HepG2 (cell line): Measurements from ENCODE around the gene ZFHX3. TPM values are rescaled to one million over a fixed set of nuclear protein-coding genes. Genes with fewer than 3 reads are reported as not detected.

Experiments used
- BCLAF1 ChIP-seq: fragments of 450-650 bp; IDR thresholded peaks from 2 replicates; pipeline ENCODE4 v1.6.1; 2017; ENCODE audit warnings: mild to moderate bottlenecking
- CEBPG ChIP-seq: IDR thresholded peaks from 2 replicates; pipeline ENCODE4 v1.6.1; 2016
- DBP ChIP-seq: sonication (generic); formaldehyde crosslinking; IDR thresholded peaks from 2 replicates; pipeline ENCODE4 v1.4.0; 2020; ENCODE audit warnings: missing genetic modification reagents; ENCODE audit errors: not compliant biosample characterization
- DDIT3 ChIP-seq: sonication (generic); formaldehyde crosslinking; IDR thresholded peaks from 2 replicates; pipeline ENCODE4 v1.4.0; 2020; ENCODE audit warnings: mild to moderate bottlenecking, missing genetic modification reagents
- ETV5 ChIP-seq: IDR thresholded peaks from 2 replicates; pipeline ENCODE4 v1.6.1; 2018; ENCODE audit warnings: missing biosample characterization, missing genetic modification reagents, inconsistent platforms, borderline replicate concordance
- FOXJ3 ChIP-seq: sonication (generic); formaldehyde crosslinking; IDR thresholded peaks from 2 replicates; pipeline ENCODE4 v1.4.0; 2020; ENCODE audit warnings: missing genetic modification reagents, mild to moderate bottlenecking, borderline replicate concordance
- GTF2F1 ChIP-seq: fragments of 150-350 bp; IDR thresholded peaks from 2 replicates; pipeline ENCODE4 v1.6.1; 2014; ENCODE audit warnings: low read length
- HBP1 ChIP-seq: IDR thresholded peaks from 2 replicates; pipeline ENCODE4 v1.6.1; 2016; ENCODE audit warnings: low read depth, control low read depth
- HOXA5 ChIP-seq: sonication (generic); formaldehyde crosslinking; IDR thresholded peaks from 2 replicates; pipeline ENCODE4 v1.4.0; 2020; ENCODE audit warnings: missing genetic modification reagents
- KLF12 ChIP-seq: sonication (generic); formaldehyde crosslinking; IDR thresholded peaks from 2 replicates; pipeline ENCODE4 v1.4.0; 2020; ENCODE audit warnings: missing genetic modification reagents, borderline replicate concordance
- MATR3 ChIP-seq: sonication (generic); formaldehyde crosslinking; IDR thresholded peaks from 2 replicates; pipeline ENCODE4 v1.4.0; 2020; ENCODE audit warnings: missing genetic modification reagents
- NFE2L2 ChIP-seq: fragments of 150-350 bp; IDR thresholded peaks from 2 replicates; pipeline ENCODE4 v1.6.1; 2014; ENCODE audit warnings: low read length
- NFYB ChIP-seq: sonication (generic); formaldehyde crosslinking; IDR thresholded peaks from 2 replicates; pipeline ENCODE4 v1.4.0; 2020; ENCODE audit warnings: missing genetic modification reagents
- NR2C2 ChIP-seq: sonication (generic); formaldehyde crosslinking; IDR thresholded peaks from 2 replicates; pipeline ENCODE4 v1.4.0; 2020; ENCODE audit warnings: missing genetic modification reagents, mild to moderate bottlenecking, moderate library complexity, borderline replicate concordance
- SP2 ChIP-seq: sonication (generic); formaldehyde crosslinking; IDR thresholded peaks from 2 replicates; pipeline ENCODE4 v1.5.1; 2020; ENCODE audit warnings: mild to moderate bottlenecking, missing genetic modification reagents
- SRSF1 ChIP-seq: fragments of 200-400 bp; formaldehyde crosslinking; optimal IDR thresholded peaks from 2 replicates; pipeline ENCODE3; 2017; ENCODE audit warnings: mild to moderate bottlenecking, low read depth, low read length, moderate library complexity
- SRY ChIP-seq: sonication (generic); formaldehyde crosslinking; IDR thresholded peaks from 2 replicates; pipeline ENCODE4 v1.8.0; 2022; ENCODE audit warnings: mild to moderate bottlenecking, missing genetic modification reagents
- XBP1 ChIP-seq: sonication (generic); formaldehyde crosslinking; IDR thresholded peaks from 2 replicates; pipeline ENCODE4 v1.5.0; 2020; ENCODE audit warnings: missing genetic modification reagents
- ZFP41 ChIP-seq: sonication (generic); formaldehyde crosslinking; IDR thresholded peaks from 2 replicates; pipeline ENCODE4 v1.4.0; 2020; ENCODE audit warnings: mild to moderate bottlenecking, missing genetic modification reagents, borderline replicate concordance
- ZHX1 ChIP-seq: sonication (generic); formaldehyde crosslinking; IDR thresholded peaks from 2 replicates; pipeline ENCODE4 v1.8.1; 2022; ENCODE audit warnings: low read depth, mild to moderate bottlenecking, missing genetic modification reagents
- ZNF274 ChIP-seq: sonication (generic); formaldehyde crosslinking; IDR thresholded peaks from 2 replicates; pipeline ENCODE4 v1.5.1; 2020; ENCODE audit warnings: mild to moderate bottlenecking, missing genetic modification reagents
- ZNF510 ChIP-seq: sonication (generic); formaldehyde crosslinking; IDR thresholded peaks from 2 replicates; pipeline ENCODE4 v1.4.0; 2020; ENCODE audit warnings: low read depth, mild to moderate bottlenecking, missing genetic modification reagents
- ZNF607 ChIP-seq: sonication (generic); formaldehyde crosslinking; IDR thresholded peaks from 2 replicates; pipeline ENCODE4 v1.5.1; 2020; ENCODE audit warnings: missing genetic modification reagents, mild to moderate bottlenecking, borderline replicate concordance
- polyA plus RNA-seq, 8 experiments: library from polyadenylated mRNA; depleted of rRNA in 3 of 8; stranded (reverse) in 7 of 8; unstranded in 1 of 8; fragments of >200 nt; fragmentation: Illumina TruSeq in 4 of 8; extraction: Trizol in 4 of 8; gene quantifications; 2 replicates each; pipeline versions ENCODE4 v1.2.1 to v1.2.3, GENCODE V29; 2011 to 2016; ENCODE audit warnings: low read depth in 4 of 8, missing spikeins in 1 of 8, mixed read lengths in 1 of 8; ENCODE audit not compliant: insufficient read depth in 1 of 8
- total RNA-seq, 5 experiments: library from RNA; depleted of rRNA; stranded (reverse); fragments of >200 nt; fragmentation: Illumina TruSeq; extraction: Trizol; gene quantifications; 2 replicates each; pipeline ENCODE4 v1.2.3, GENCODE V29; 2016; ENCODE audit warnings: low read depth in 1 of 5

ZFHX3 gene
- total and polyA plus RNA-seq, 2 of the 13 experiments (the other 11 are each of a cell fraction or from before 2014, with no cell fraction given) = 5.0 to 6.0 TPM

GRCh38 chr16:73092236-73092781 lies 44.4 kb upstream of the ZFHX3 start (continued):
- TF ChIP-seq ETV5 (CRISPR knock-in tag) (peak; percentile 80; the same call in 1 of the 2 replicates), ZFP41 (no peak), XBP1 (no peak), SRY (CRISPR knock-in tag) (no peak), MATR3 (CRISPR knock-in tag) (no peak), ZNF274 (CRISPR knock-in tag) (no peak), NR2C2 (no peak), SP2 (no peak), NFE2L2 (no peak), CEBPG (CRISPR knock-in tag) (peak; percentile 57; the same call in 1 of the 2 replicates), SRSF1 (no peak), FOXJ3 (CRISPR knock-in tag) (no peak), ZNF607 (CRISPR knock-in tag) (no peak), GTF2F1 (no peak), HOXA5 (CRISPR knock-in tag) (no peak), ZHX1 (CRISPR knock-in tag) (no peak), ZNF510 (CRISPR knock-in tag) (no peak), BCLAF1 (no peak), HBP1 (CRISPR knock-in tag) (no peak), DBP (CRISPR knock-in tag) (no peak), KLF12 (no peak), DDIT3 (CRISPR knock-in tag) (no peak), NFYB (CRISPR knock-in tag) (no peak)
